SK-N-SH treated with all-trans-retinoic acid at 6 μM for 48 hours (cell line): ENCODE results near the gene TSSK1B.

Experiments used
- ATAC-seq: fragments of 200-7000 bp; cut with Tn5 transposase; 3 replicates; pipeline ENCODE4 v1.9.1; 2020; ENCODE audit warnings: mild to moderate bottlenecking, moderate library complexity
- ARNTL ChIP-seq: fragments of 450-650 bp; formaldehyde crosslinking; IDR thresholded peaks from 2 replicates; pipeline ENCODE4 v1.5.0; 2020; ENCODE audit warnings: low read depth, mild to moderate bottlenecking, moderate library complexity, borderline replicate concordance
- BACH2 ChIP-seq: fragments of 250-450 bp; sonication (Bioruptor Pico); IDR thresholded peaks from 2 replicates; pipeline ENCODE4 v1.9.0; 2021; ENCODE audit warnings: mild to moderate bottlenecking, borderline replicate concordance
- CSDC2 ChIP-seq: fragments of 250-450 bp; sonication (Bioruptor Pico); IDR thresholded peaks from 2 replicates; pipeline ENCODE4 v1.5.0; 2020; ENCODE audit warnings: mild to moderate bottlenecking, moderate library complexity
- ESRRG ChIP-seq: fragments of 250-450 bp; sonication (Bioruptor Pico); IDR thresholded peaks from 2 replicates; pipeline ENCODE4 v1.6.1; 2021; ENCODE audit warnings: mild to moderate bottlenecking
- GLIS3 ChIP-seq: fragments of 250-450 bp; sonication (Bioruptor Pico); IDR thresholded peaks from 2 replicates; pipeline ENCODE4 v1.5.0; 2020; ENCODE audit warnings: mild to moderate bottlenecking, moderate library complexity
- ISL1 ChIP-seq: fragments of 250-450 bp; sonication (Bioruptor Pico); IDR thresholded peaks from 2 replicates; pipeline ENCODE4 v2.1.2; 2022; ENCODE audit warnings: mild to moderate bottlenecking, moderate library complexity
- OSR1 ChIP-seq: fragments of 250-450 bp; sonication (Bioruptor Pico); IDR thresholded peaks from 2 replicates; pipeline ENCODE4 v1.8.0; 2022; ENCODE audit warnings: moderate library complexity, mild to moderate bottlenecking, inconsistent platforms
- PPARA ChIP-seq: fragments of 250-450 bp; sonication (Bioruptor Pico); IDR thresholded peaks from 2 replicates; pipeline ENCODE4 v1.5.0; 2020; ENCODE audit warnings: mild to moderate bottlenecking, borderline replicate concordance
- RARB ChIP-seq: fragments of 250-450 bp; sonication (Bioruptor Pico); IDR thresholded peaks from 2 replicates; pipeline ENCODE4 v1.8.0; 2021; ENCODE audit warnings: mild to moderate bottlenecking, moderate library complexity
- TCF4 ChIP-seq: fragments of 250-450 bp; sonication (Bioruptor Pico); IDR thresholded peaks from 2 replicates; pipeline ENCODE4 v1.8.0; 2021; ENCODE audit warnings: mild to moderate bottlenecking, moderate library complexity, borderline replicate concordance
- TOX ChIP-seq: fragments of 250-450 bp; sonication (Bioruptor Pico); IDR thresholded peaks from 2 replicates; pipeline ENCODE4 v1.8.0; 2021; ENCODE audit warnings: mild to moderate bottlenecking, moderate library complexity, borderline replicate concordance
- TSHZ2 ChIP-seq: fragments of 250-450 bp; sonication (Bioruptor Pico); IDR thresholded peaks from 2 replicates; pipeline ENCODE4 v1.5.0; 2020; ENCODE audit warnings: mild to moderate bottlenecking, moderate library complexity
- ZC3H10 ChIP-seq: fragments of 250-450 bp; sonication (Bioruptor Pico); IDR thresholded peaks from 2 replicates; pipeline ENCODE4 v1.5.1; 2021; ENCODE audit warnings: mild to moderate bottlenecking, moderate library complexity
- ZFP3 ChIP-seq: fragments of 250-450 bp; sonication (Bioruptor Pico); IDR thresholded peaks from 2 replicates; pipeline ENCODE4 v1.5.0; 2020; ENCODE audit warnings: mild to moderate bottlenecking, moderate library complexity
- ZFP30 ChIP-seq: fragments of 450-650 bp; formaldehyde crosslinking; IDR thresholded peaks from 2 replicates; pipeline ENCODE4 v1.5.0; 2022; ENCODE audit warnings: mild to moderate bottlenecking, moderate library complexity
- ZNF565 ChIP-seq: fragments of 450-650 bp; formaldehyde crosslinking; conservative IDR thresholded peaks from 2 replicates; pipeline ENCODE4 v1.5.0; 2020; ENCODE audit warnings: low read depth, mild to moderate bottlenecking, moderate library complexity
- ZNF70 ChIP-seq: fragments of 450-650 bp; formaldehyde crosslinking; IDR thresholded peaks from 2 replicates; pipeline ENCODE4 v1.5.0; 2020; ENCODE audit warnings: mild to moderate bottlenecking, moderate library complexity
- ZNF8 ChIP-seq: fragments of 450-650 bp; formaldehyde crosslinking; IDR thresholded peaks from 2 replicates; pipeline ENCODE4 v1.5.0; 2020; ENCODE audit warnings: mild to moderate bottlenecking, moderate library complexity
- TF ChIP-seq, protein P1 (sequence below): fragments of 250-450 bp; sonication (Bioruptor Pico); IDR thresholded peaks from 2 replicates; pipeline ENCODE4 v1.8.0; 2020; ENCODE audit warnings: mild to moderate bottlenecking, moderate library complexity, borderline replicate concordance
- TF ChIP-seq, protein P2 (sequence below): fragments of 250-450 bp; sonication (Bioruptor Pico); IDR thresholded peaks from 2 replicates; pipeline ENCODE4 v1.8.0; 2021; ENCODE audit warnings: low read depth, mild to moderate bottlenecking, moderate library complexity, borderline replicate concordance
- TF ChIP-seq, protein P3 (sequence below): fragments of 250-450 bp; sonication (Bioruptor Pico); IDR thresholded peaks from 2 replicates; pipeline ENCODE4 v1.5.1; 2021; ENCODE audit warnings: mild to moderate bottlenecking, moderate library complexity

Gene TSSK1B

DNA sequence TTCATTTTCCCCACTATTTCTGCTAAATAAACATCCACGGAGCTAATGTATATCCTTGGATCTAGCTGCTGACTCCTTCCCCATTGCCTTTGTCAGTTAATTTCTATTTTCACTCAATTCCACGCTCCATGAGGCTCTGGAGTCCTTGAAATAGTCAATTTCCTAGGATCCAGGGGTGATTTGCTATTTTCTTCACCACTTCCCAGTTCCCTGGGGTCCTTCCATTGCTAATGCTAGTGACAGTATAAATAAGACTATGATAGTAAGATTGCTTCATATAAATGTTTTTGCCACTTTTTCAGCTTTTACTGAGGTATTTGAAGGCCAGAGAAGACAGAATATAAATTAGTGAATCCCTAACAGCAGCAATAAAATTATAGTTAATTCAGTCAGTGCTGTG is 13.1 kb downstream of the TSSK1B start:
- TF ChIP-seq PPARA (CRISPR knock-in tag) (no peak), ISL1 (CRISPR knock-in tag) (no peak), ARNTL (CRISPR knock-in tag) (no peak), CSDC2 (CRISPR knock-in tag) (no peak), TSHZ2 (CRISPR knock-in tag) (no peak), ESRRG (CRISPR knock-in tag) (no peak), ZC3H10 (no peak), OSR1 (CRISPR knock-in tag) (no peak), GLIS3 (no peak), TCF4 (CRISPR knock-in tag) (no peak), ZFP3 (CRISPR knock-in tag) (no peak), ZNF8 (CRISPR knock-in tag) (no peak), TOX (CRISPR knock-in tag) (no peak), RARB (CRISPR knock-in tag) (no peak), BACH2 (CRISPR knock-in tag) (no peak), ZNF565 (no peak)
- TF ChIP-seq, protein P1, sequence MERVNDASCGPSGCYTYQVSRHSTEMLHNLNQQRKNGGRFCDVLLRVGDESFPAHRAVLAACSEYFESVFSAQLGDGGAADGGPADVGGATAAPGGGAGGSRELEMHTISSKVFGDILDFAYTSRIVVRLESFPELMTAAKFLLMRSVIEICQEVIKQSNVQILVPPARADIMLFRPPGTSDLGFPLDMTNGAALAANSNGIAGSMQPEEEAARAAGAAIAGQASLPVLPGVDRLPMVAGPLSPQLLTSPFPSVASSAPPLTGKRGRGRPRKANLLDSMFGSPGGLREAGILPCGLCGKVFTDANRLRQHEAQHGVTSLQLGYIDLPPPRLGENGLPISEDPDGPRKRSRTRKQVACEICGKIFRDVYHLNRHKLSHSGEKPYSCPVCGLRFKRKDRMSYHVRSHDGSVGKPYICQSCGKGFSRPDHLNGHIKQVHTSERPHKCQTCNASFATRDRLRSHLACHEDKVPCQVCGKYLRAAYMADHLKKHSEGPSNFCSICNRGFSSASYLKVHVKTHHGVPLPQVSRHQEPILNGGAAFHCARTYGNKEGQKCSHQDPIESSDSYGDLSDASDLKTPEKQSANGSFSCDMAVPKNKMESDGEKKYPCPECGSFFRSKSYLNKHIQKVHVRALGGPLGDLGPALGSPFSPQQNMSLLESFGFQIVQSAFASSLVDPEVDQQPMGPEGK (CRISPR knock-in tag) = no peak
- TF ChIP-seq, protein P2, sequence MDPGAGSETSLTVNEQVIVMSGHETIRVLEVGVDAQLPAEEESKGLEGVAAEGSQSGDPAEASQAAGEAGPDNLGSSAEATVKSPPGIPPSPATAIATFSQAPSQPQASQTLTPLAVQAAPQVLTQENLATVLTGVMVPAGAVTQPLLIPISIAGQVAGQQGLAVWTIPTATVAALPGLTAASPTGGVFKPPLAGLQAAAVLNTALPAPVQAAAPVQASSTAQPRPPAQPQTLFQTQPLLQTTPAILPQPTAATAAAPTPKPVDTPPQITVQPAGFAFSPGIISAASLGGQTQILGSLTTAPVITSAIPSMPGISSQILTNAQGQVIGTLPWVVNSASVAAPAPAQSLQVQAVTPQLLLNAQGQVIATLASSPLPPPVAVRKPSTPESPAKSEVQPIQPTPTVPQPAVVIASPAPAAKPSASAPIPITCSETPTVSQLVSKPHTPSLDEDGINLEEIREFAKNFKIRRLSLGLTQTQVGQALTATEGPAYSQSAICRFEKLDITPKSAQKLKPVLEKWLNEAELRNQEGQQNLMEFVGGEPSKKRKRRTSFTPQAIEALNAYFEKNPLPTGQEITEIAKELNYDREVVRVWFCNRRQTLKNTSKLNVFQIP = no peak
- no peak for ATAC-seq

GRCh38 chr5:113405530-113405929 is 29.3 kb downstream of the TSSK1B start:
- no peak for ATAC-seq
- TF ChIP-seq ZFP3 (CRISPR knock-in tag) (no peak), ISL1 (CRISPR knock-in tag) (no peak), CSDC2 (CRISPR knock-in tag) (no peak), ZNF70 (CRISPR knock-in tag) (no peak), ZFP30 (CRISPR knock-in tag) (no peak), ARNTL (CRISPR knock-in tag) (no peak), ZNF565 (no peak), TOX (CRISPR knock-in tag) (no peak), OSR1 (CRISPR knock-in tag) (no peak), TSHZ2 (CRISPR knock-in tag) (no peak), RARB (CRISPR knock-in tag) (no peak), GLIS3 (no peak), TCF4 (CRISPR knock-in tag) (no peak), PPARA (CRISPR knock-in tag) (no peak), ESRRG (CRISPR knock-in tag) (no peak)
- TF ChIP-seq, protein P3, sequence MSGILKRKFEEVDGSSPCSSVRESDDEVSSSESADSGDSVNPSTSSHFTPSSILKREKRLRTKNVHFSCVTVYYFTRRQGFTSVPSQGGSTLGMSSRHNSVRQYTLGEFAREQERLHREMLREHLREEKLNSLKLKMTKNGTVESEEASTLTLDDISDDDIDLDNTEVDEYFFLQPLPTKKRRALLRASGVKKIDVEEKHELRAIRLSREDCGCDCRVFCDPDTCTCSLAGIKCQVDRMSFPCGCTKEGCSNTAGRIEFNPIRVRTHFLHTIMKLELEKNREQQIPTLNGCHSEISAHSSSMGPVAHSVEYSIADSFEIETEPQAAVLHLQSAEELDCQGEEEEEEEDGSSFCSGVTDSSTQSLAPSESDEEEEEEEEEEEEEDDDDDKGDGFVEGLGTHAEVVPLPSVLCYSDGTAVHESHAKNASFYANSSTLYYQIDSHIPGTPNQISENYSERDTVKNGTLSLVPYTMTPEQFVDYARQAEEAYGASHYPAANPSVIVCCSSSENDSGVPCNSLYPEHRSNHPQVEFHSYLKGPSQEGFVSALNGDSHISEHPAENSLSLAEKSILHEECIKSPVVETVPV (CRISPR knock-in tag) = no peak
- TF ChIP-seq, protein P2 = no peak
